DOHH2 (cell line): ENCODE data around the gene RPL19.

Experiments used
- CTCF ChIP-seq: fragments of 200-600 bp; sonication (generic); IDR thresholded peaks from one replicate; pipeline ENCODE4 v1.5.1; 2014; ENCODE audit warnings: antibody characterized with exemption, mild to moderate bottlenecking, low read depth, low read length; ENCODE audit not compliant: poor library complexity, severe bottlenecking
- EZH2phosphoT487 ChIP-seq: fragments of 200-600 bp; sonication (generic); IDR thresholded peaks from 2 replicates; pipeline ENCODE4 v1.6.1; 2017; ENCODE audit warnings: borderline replicate concordance, mild to moderate bottlenecking, antibody characterized with exemption, low read length, moderate library complexity, mixed read lengths

GRCh38 chr17:39155654-39156053 is 44.4 kb upstream of the RPL19 start:
- TF ChIP-seq CTCF: no peak
- no peak for TF ChIP-seq EZH2phosphoT487
